GM19372 (cell line): ENCODE data around the gene TUBA4B.

ENCODE experiments used
- ATAC-seq: cut with Tn5 transposase; IDR thresholded peaks from one replicate; pipeline ENCODE4 v1.9.1; 2021; ENCODE audit warnings: mild to moderate bottlenecking, low read depth, moderate library complexity; ENCODE audit not compliant: unreplicated experiment

The TUBA4B gene

DNA sequence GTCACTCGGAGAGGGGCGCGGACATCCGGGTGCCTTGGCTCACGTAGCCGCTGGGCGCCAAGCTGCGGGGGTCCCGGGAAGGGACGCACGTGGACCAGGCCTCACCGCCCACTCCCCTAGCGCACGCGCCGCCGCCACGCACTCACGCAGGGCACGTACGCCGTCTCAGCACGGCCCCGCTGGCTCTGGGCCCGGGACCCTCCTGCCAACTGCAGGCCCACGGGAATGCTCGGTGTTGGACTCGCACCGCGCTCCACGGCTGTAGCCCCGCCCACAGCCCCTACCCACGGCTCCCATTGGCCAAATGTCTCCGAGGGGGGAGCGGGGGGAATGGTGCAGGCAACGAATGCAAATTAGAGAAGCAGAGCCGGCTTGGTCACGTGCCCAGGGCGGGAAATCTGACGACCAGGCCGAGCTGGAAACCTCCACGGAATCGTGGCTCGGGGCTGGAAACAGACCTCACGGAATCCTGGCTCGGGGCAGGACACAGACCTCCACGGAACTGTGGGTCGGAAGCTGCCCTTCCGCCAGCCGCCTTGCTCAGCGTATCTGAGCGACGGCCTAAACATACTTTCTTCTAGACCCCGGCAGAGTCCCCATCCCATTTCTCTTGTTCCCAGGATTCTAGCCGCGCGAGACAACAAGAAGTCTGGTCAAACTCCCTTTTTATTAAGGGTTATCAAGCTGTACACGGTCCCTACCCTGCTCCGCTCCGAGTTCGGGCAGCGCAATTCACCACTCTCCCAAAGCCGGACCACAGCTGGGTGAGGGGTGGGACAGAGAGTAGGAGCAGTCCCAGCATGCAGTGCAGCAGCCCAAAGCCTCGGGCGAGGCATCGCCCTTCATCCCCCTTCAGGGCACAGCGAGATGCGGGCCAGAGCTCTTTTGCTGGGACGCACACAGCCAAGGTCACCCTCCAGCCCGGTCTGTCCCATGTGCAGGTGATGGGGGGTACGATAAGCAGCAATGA, 34.0 kb upstream of the TUBA4B start, which contains the start of gene ABCB6:
Gene ABCB6, minus strand, starts transcription at position 227 of the 970 bp plus-strand sequence. CDS start 285 bp downstream, outside the sequence.
- peak; percentile 82 for ATAC-seq

DNA sequence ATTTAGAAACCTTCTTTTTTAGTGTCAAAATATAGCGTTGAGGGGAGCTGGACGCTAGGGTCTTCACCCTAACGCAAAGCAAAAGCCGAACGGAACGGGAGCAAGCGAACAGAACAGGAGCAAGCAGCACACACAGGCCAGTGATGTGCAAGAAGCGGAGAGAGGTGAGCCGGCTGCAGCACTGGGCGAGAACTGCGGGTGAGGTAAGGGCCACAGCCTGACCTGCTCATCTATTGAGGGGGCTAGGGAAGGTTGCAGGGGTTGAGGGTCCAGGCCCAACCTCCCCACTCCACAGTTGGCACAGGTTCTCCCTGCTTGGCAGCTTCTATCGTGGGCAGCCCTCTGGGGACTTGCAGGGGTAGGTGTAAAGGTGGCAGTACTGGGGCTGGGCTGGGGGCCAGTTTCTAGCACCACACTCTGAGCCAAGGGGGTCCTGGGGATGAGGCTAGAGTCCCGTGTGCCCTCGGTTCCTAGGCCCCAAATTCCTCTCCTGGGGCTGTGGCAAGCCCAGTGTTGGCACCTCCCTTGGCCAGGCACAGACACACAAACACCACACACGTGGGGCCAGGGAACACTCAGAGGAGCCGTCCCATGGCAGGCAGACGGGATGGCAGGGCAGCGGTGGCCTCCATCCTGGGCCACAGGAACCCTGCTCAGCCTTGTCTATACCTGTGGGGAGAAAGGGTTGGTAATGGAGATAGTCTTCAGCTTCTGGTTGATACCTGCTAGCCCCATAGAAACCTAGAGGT, 33.1 kb upstream of the TUBA4B start:
- no peak for ATAC-seq

DNA sequence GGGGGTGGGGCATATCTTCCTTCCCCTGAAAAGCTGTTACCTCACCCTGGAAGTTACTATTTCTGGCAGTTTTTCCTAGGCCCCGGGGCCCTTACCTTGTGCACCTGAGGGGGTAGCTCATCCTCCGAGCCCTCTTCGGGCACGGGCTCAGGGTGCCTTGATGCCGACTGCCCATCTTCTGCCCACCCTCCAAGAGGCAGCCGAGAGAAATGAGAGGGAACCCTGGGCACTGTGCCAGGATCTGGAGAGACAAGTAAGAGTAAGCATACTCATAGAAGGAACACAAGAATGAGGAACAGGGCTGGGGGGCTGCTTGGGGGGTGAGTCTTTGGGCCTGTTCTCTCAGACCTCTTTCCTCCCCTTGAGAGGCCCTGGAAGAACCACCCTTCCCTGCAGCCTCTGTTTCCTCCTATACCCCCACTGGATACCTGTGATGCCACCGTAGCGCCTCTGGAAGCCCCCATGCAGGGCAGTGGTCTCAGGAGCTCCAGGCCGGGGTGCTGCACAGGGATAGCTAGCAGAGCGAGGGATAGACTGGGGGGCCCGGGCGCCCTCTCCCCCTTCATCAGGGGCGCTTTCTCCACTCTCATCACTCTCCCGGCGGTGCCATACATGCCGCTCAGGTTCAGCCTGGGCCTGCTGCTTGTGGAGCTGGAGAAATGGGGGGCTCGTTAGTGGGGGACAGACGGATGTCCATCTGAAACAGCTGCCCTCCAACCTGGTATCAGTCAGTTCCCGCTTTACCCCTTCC, 32.2 kb upstream of the TUBA4B start:
- ATAC-seq, result no peak

DNA sequence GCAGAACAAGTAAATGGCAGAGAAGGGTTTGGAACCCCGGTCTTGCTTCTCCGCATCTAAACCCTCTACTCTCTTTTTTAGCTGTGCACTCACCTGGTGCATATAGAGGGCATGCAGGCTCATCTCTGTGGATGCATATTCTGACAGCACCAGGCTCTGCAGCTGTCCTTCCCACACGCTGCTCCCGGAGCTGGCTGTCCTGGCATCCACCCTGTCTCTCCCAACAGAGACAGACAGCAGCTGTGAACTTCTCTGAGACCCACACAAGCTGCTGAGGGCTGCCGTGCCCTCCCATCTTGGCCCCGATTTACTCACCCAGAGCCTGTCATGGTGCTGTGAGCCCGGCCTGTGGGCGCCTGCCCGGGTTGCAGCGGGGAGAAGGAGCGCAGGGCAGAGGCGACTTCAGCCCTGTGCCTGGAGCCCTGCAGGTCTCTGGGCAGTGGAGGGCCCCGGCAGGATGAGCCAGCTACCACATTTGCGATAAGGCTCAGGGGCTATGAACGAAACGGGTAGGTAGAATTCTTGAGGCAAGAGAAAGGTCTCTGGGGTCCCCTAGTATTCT, 31.0 kb upstream of the TUBA4B start:
- no peak for ATAC-seq

DNA sequence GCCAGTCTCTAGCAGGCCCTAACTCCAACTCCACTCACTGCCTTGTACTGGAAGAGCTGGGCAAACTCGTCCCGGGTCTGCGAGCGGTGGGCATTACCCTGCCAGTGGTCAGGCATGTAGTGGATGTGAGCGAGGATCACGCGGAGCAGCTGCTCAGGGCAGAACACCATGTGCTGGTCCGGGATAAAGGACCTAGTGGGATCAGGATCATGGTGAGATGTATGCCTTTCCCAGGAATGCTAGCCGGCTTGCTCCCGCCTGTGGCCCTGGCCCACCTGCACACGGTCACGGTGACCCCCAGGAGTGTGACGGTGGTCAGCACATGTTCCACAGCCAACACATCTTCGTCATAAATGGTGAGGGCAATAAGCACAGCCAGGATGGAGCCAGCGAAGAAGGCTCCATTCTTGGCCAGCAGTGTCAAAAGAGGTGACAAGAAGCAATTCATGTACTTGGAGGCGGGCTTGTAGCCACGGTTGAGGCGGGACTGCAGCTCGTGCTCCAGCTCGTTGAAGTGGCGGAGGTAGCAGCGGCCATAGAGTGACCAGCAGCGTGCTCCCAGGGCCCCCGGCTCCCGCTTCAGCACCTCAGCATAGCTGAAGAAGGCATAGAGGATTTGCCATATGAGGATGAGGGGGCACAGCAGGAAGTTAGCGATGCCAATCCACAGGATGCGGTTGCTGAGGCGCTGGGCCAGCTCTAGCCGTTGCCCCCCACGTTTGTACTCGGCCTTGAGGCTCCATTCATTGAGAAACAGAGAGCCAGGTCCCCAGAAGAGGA, 29.0 kb upstream of the TUBA4B start:
- ATAC-seq, result no peak

DNA sequence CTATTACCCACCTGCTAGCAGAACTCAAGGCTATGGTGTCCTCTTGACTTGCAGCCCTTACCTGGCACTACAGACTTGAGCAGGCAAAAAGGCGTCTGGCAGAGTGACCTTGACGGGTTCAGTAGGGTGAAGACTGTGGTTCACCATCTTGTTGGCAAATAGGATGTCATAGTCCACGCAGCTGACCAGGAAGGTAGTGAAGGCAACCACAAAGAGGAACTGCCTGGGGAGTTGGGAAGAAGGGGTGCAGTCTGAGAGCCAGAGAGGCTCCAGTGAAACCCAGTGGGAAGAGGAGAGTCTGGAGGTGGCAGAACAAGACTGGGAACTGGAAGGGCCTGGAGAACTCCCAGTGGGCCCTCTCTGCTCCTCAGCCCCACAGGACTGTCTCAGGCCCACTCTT, 27.7 kb upstream of the TUBA4B start:
- no peak for ATAC-seq

DNA sequence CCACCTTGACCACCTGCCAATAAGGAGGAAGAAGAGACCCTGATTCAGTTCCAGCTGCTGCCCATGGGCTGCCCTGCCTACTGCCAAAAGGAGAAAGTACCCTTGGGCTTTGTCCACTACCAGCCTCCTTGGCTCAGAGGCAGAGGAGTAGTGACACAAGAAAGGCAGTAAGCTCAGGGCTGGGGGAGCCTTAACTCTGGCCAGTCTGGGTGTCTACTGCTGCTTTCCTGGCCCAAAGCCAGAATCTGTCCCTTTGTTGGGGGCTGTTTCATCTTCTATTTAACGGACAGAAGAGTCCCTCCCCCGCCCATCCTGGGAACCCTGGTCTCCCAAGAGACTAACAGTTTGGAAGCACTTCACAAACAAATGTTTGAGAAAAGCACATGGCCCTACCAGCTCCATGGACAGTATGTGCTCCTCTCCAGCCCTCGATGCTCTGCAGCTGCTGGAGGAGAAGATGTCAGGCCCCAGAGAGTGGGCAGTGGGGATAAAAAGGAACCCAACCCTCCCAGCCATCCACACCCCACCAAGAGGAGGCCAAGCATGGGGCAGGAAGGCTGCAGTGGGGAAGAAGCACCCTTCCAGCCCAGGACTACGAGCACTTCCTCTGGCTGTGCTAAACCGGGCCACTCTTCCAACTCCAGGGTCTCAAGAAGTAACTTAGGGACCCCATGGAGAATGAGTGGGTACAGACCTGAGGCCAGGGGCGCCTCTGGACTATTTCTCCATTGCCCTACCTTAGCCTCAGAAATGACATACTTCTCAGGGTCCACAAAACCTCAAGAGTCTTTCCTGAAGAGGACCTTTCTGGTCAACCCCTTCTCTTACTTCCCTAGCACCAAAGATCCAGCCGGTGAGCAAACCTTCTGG, 24.8 kb upstream of the TUBA4B start:
- no peak for ATAC-seq

DNA sequence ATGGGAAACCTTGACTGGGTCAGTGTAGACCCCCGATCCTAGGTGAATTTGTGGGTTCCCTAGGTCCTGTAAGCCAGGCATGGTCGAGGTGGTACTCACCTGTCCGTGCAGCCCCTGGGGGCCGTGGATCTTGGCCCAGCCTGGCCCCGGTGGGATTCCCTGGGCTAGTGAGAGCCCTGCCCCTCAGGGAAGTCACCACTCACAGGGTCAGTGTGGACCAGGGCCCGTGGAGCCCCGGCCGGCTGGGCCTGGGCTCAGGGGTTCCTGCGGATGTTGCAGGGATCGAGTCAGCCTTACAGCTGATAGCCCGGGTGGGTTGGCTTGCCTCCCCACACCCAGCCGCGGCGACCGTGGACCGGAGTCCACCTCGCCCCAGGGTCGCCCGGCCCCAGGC, 24.1 kb upstream of the TUBA4B start:
- ATAC-seq, result peak; percentile 17

DNA sequence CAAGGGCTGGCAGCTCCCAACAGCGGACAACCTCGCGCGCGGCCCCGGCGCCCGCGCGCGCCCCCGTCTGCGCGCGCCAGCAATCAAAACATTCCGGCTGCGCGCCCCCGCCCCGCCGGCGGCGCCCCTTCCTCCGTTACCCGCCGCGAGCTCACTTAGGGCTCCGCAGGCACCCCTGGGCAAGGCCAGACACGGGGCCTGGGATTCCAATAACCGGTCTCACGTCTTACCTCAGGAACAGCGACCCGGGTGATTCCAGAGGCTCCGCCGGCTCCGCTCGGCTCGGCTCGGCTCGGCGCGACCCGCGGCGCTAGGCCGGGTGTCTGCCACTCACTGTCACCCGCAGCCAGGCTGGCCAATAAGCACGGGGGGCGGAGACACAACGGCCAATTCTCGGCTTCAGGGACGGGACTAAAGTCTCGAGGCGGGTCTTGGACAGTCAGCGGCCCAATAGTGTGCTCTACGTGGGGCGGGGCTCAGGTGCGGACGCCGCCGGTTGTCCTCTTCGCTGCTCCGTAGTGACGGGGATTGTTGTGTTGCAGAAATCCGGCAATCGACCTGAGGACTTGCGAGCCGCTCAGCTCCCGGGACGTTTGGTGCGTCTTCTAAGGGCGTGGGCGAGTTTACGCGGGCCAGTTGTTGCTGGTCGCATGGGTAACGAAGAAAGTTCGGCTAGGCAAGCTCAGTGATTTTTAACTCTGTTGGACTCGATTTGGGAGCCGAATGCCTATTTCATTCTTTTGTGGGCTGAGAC, 23.6 kb upstream of the TUBA4B start, which contains the start of the genes ANKZF1 and ATG9A:
Gene ANKZF1, plus strand, starts transcription at position 502 of the 754 bp plus-strand sequence. CDS start 452 bp downstream, outside the sequence.
Gene ATG9A, minus strand, starts transcription at position 332 of the 754 bp plus-strand sequence. CDS start 1,612 bp downstream, outside the sequence.
- ATAC-seq, result peak; percentile 91

DNA sequence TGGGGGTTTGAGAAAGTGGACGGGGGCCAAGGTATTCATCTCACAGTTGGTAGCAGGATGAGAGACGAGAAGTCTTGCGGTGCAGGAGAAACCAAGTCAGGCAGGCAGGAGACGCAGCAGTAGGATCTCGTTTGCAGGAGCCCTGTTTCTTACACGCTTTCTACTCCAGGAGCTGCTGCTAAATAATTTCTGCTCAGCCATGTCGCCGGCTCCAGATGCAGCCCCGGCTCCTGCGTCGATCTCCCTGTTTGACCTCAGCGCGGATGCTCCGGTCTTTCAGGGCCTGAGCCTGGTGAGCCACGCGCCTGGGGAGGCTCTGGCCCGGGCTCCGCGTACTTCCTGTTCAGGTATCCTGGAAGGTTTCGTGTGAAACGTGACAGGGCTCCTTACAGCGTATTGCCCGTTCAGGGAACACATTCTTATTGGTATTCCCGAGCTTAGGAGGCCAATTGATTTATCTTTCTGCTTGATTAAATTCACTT, 22.9 kb upstream of the TUBA4B start:
- peak; percentile 22 for ATAC-seq

DNA sequence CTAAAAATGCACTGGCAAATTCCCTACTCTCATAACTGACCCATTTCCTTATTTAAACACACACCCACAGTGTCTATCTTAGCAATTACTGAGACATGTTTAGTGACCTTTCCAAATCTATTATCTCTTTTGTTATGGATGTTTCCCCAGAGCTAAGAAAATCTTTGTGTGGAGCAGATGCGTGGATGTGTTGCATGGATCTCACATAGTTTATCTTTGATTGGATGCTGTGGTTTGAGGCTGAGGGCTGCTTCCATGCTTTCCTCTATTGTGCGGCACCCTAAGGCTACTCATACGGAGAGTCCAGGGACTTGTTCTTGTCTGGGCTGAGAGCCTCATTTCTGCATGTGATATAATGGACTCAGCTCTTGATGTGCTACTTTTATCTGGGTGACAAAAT, 18.7 kb upstream of the TUBA4B start:
- ATAC-seq, result no peak

DNA sequence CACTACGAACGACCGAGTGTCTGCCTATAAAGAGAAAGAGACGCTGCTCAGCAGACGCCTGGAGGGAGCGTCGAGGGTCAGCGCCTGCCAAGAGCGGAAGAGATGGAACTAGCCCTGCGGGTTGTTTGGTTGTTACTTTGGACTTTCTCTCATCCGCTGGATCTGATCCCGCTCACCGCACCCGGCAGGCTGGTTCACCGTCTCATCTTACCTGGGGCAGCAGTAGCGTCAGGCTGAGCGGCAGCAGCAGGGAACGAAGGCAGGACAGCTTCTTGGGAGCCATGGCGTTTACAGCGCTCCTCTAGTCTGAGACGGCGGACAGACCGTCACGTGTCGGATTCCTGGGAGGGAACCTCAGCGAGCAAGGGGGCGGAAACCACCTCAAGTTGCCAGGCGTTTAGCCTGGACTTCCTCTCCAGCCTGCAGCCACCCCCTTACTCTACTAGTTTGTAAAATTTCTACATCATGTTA, 9.7 kb upstream of the TUBA4B start:
- no peak for ATAC-seq

DNA sequence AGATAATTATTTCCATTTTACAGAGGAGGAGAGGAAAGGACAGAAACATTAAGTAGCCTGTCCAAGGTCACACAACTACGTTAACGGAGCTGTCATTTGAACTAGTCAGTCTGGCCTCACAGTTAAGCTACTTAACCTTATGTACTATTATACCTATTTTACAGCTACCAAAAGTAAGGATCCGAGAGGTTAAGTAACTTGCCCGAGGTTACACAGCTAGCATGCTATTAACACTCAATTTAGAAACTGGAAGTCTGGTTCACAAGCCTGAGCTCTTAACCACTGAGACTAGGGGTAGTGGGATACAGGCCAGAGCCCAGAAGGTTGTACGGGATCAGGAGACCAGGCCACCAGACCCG, 8.3 kb upstream of the TUBA4B start:
- ATAC-seq, result no peak

DNA sequence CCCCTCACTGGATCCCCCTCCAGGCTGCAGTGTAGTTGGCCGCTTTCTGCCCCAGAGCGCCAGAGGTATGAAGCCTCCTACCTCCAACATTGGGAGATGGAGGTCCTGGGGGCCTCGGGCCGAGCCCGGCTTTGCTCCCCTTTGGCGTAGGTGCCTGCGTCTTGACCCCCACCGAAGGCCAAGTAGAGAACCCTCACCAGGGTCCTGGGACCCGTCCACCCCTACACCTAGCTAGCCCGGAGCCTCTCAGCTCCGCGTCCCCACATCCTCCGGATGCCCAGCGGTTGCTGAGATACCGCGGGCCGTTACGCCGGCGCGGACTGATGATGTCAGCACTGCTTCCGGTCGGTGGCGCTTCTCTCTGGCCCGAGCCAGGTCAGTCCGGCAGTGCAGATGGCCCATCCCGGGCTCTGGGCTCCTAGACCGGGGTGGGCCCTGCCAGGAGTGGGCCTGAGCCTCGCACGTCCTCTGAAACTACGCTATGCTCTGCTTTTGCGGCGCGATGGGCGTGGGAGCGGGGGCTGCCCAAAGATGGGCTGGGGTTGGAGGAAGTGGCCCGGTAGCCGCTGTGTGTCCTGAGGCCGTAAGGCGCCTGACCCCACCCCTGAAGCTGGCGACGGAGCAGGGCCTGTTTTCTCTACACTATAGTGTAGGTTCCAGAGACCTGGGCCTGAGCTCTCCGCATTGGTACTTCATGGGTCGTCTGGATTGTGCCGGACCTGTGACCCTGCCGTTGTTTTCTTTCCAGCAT, 7.7 kb upstream of the TUBA4B start, which contains the start of the genes GLB1L and STK16:
Gene GLB1L, minus strand, starts transcription at position 297 of the 751 bp plus-strand sequence. CDS start 1,871 bp downstream, outside the sequence.
Gene STK16, plus strand, starts transcription at position 332 of the 751 bp plus-strand sequence. CDS start 521 bp downstream, outside the sequence.
- peak; percentile 70 for ATAC-seq

DNA sequence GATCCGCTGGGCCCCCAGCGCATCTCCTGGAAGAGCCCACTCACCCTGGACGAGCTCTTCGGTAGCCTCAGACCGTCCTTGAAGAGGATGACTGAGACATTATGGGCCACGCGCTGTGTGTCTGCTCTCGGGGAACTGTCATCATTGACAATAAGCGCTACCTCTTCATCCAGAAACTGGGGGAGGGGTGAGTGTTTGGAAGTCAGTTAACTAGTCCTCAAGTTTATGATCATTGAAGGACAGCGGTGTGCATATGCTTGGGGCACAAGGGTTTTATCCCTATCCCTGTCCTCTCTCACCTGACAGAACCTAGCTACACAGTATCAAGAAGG, 7.2 kb upstream of the TUBA4B start:
- ATAC-seq, result no peak

DNA sequence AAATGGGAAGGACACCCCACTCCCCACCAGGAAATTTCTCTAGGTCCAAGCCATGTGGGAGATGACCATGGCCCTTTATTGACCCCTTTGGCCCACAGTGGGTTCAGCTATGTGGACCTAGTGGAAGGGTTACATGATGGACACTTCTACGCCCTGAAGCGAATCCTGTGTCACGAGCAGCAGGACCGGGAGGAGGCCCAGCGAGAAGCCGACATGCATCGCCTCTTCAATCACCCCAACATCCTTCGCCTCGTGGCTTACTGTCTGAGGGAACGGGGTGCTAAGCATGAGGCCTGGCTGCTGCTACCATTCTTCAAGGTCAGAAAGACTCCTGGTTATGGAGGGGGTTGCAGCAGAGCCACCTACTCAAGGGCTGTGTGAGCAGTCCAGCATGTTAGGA, 6.5 kb upstream of the TUBA4B start:
- no peak for ATAC-seq
